C4-2B (cell line): ENCODE data around the gene TPO.

Experiments
- H3K27ac ChIP-seq: fragments of 450-650 bp; 2 replicates; pipeline ENCODE4 v1.5.1; 2017
- CTCF ChIP-seq: fragments of 450-650 bp; conservative IDR thresholded peaks from 2 replicates; pipeline ENCODE4 v1.5.1; 2017; ENCODE audit warnings: mild to moderate bottlenecking
- ZFX ChIP-seq: fragments of 450-650 bp; IDR thresholded peaks from 2 replicates; pipeline ENCODE4 v1.6.1; 2017

Gene TPO

GRCh38 chr2:1421731-1422130 lies 8.5 kb downstream of the TPO start:
- no peak for TF ChIP-seq ZFX
- TF ChIP-seq CTCF, result no peak
- H3K27ac ChIP-seq, result no peak overlapping the region

- TF ChIP-seq ZFX (no peak), CTCF (no peak)
- H3K27ac ChIP-seq, result no peak overlapping the region
Measured at GRCh38 chr2:1422131-1422530, 8.9 kb downstream of the TPO start.

GRCh38 chr2:1422716-1423285 lies 9.5 kb downstream of the TPO start:
- no peak for TF ChIP-seq ZFX
- no peak overlapping the region for H3K27ac ChIP-seq

- no peak overlapping the region for H3K27ac ChIP-seq
- TF ChIP-seq ZFX (no peak), CTCF (no peak)
Measured at GRCh38 chr2:1427086-1427485, 13.8 kb downstream of the TPO start.

- no peak for TF ChIP-seq ZFX
- no peak for TF ChIP-seq CTCF
- H3K27ac ChIP-seq, result no peak overlapping the region
Measured at GRCh38 chr2:1429895-1430294, 16.6 kb downstream of the TPO start.

GRCh38 chr2:1430491-1430890 lies 17.2 kb downstream of the TPO start:
- H3K27ac ChIP-seq, result no peak overlapping the region
- TF ChIP-seq CTCF (no peak), ZFX (no peak)

- no peak overlapping the region for H3K27ac ChIP-seq
- TF ChIP-seq ZFX (no peak), CTCF (no peak)
Measured at GRCh38 chr2:1431886-1432400, 18.7 kb downstream of the TPO start.

GRCh38 chr2:1432726-1433125 lies 19.5 kb downstream of the TPO start:
- TF ChIP-seq ZFX (no peak), CTCF (no peak)
- no peak overlapping the region for H3K27ac ChIP-seq
